ENCODE results near the gene COL2A1. TPM values are rescaled to one million over a fixed set of nuclear protein-coding genes. Genes with fewer than 3 reads are reported as not detected.

The COL2A1 gene
- total and polyA plus RNA-seq, 2 donors (not counting 3 experiments of a cell fraction or from before 2014, with no cell fraction given) = not detected

DNA sequence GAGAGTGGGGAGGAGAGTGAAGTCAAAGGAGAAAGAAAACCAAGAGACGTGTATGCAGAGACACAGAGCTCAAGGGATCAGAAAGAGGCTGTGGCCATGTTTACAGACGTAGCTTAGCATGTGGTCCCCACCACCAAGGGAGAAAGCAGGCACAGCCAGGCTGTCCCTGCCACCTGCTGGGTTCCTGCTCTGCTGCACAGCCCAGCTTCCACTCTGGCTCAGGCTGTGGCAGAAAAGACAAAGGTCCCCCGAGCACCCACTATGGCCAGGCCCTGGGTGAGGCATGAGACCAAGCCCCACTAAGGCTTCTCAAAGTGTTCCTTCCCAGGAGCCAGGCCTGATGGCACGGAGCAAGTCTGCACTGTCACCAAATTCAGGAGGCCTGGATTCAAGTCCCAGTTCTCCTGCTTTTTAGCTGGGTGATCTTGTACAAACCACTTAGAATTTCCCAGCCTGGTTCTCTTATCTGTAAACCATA, 25.9 kb upstream of the COL2A1 start:
- H3K9me3 ChIP-seq (replicated peaks; ENCODE audit: control insufficient read depth, insufficient read depth, low read length) = no peaks in the 10 kb centered on the region
- no TSS peak for BruUV-seq (replicated peaks)
- H3K27me3 ChIP-seq (ENCODE audit: control insufficient read depth in 2 of 2, insufficient read depth in 2 of 2, low read length in 2 of 2) = peaks cover 3 to 9% of the 10 kb centered on the region in 2 experiments
- H3K79me2 ChIP-seq (ENCODE audit: control insufficient read depth, insufficient read depth, low read length) = no peaks in the 10 kb centered on the region
- H3K9ac ChIP-seq (replicated peaks; ENCODE audit: extremely low read depth, insufficient read depth, low read length) = no peak overlapping the region
- no peak overlapping the region for H3K27ac ChIP-seq (ENCODE audit: insufficient read depth, low read depth, low read length)
- H3K4me3 ChIP-seq (replicated peaks in 1 of 3; ENCODE audit: insufficient read depth in 1 of 3, low read depth in 1 of 3, low read length in 3 of 3) = no peak overlapping the region
- dilution Hi-C loops (cut with MboI; ENCODE audit: extremely low pct_ligation_motif_present, low sequenced_read_pairs) (no loop called here), intact Hi-C loops (cut with micrococcal nuclease) (no loop called here)
- no peaks in the 10 kb centered on the region for H4K20me1 ChIP-seq (replicated peaks; ENCODE audit: control insufficient read depth, extremely low read depth, insufficient read depth, low read length)
- CTCF ChIA-PET = no interaction called here
- TF ChIP-seq POLR2AphosphoS5 (IDR thresholded peaks at IDR 0.05; ENCODE audit: insufficient read depth, low read depth, low read length) = no peak
- TF ChIP-seq, protein P1, sequence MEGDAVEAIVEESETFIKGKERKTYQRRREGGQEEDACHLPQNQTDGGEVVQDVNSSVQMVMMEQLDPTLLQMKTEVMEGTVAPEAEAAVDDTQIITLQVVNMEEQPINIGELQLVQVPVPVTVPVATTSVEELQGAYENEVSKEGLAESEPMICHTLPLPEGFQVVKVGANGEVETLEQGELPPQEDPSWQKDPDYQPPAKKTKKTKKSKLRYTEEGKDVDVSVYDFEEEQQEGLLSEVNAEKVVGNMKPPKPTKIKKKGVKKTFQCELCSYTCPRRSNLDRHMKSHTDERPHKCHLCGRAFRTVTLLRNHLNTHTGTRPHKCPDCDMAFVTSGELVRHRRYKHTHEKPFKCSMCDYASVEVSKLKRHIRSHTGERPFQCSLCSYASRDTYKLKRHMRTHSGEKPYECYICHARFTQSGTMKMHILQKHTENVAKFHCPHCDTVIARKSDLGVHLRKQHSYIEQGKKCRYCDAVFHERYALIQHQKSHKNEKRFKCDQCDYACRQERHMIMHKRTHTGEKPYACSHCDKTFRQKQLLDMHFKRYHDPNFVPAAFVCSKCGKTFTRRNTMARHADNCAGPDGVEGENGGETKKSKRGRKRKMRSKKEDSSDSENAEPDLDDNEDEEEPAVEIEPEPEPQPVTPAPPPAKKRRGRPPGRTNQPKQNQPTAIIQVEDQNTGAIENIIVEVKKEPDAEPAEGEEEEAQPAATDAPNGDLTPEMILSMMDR (IDR thresholded peaks at IDR 0.05; ENCODE audit: extremely low read depth in 1 of 2, insufficient read depth in 1 of 2, low read depth in 1 of 2, low read length in 2 of 2) = no peak
- TF ChIP-seq GATA2 (IDR thresholded peaks at IDR 0.05; ENCODE audit: insufficient read depth, insufficient read length, low read depth, low read length) = no peak
- TF ChIP-seq MYC (IDR thresholded peaks at IDR 0.05; ENCODE audit: low read depth, low read length) = no peak
- TF ChIP-seq, protein P2, sequence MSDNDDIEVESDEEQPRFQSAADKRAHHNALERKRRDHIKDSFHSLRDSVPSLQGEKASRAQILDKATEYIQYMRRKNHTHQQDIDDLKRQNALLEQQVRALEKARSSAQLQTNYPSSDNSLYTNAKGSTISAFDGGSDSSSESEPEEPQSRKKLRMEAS (IDR thresholded peaks at IDR 0.05; ENCODE audit: insufficient read depth, insufficient read length) = no peak
- no peak for TF ChIP-seq JUN (IDR thresholded peaks at IDR 0.05; ENCODE audit: borderline replicate concordance, insufficient read depth, insufficient read length, low read depth)
- TF ChIP-seq EZH2 (IDR thresholded peaks at IDR 0.05; ENCODE audit: borderline replicate concordance, low read depth, low read length, severe bottlenecking) = no peak
- TF ChIP-seq FOS (IDR thresholded peaks at IDR 0.05; ENCODE audit: borderline replicate concordance, insufficient read depth, low read length) = no peak
- no peak for TF ChIP-seq POLR2A (IDR thresholded peaks at IDR 0.05; ENCODE audit: low read depth, low read length)
- no peak overlapping the region for H2AFZ ChIP-seq (ENCODE audit: low read depth, low read length)
- H3K4me2 ChIP-seq (ENCODE audit: insufficient read depth, low read length) = no peak overlapping the region
- FAIRE-seq (no peak), DNase-seq (ENCODE audit: low read depth, low spot score) (no peak)
- no peaks in the 10 kb centered on the region for H3K36me3 ChIP-seq (ENCODE audit: control insufficient read depth in 2 of 2, extremely low read depth in 1 of 2, insufficient read depth in 2 of 2, low read length in 2 of 2)
- no peaks in the 10 kb centered on the region for H3K9me1 ChIP-seq (replicated peaks; ENCODE audit: control insufficient read depth, extremely low read depth, insufficient read depth, low read length)
- POLR2A ChIA-PET = no interaction called here
- H3K4me1 ChIP-seq (ENCODE audit: control insufficient read depth, extremely low read depth, insufficient read depth, low read length) = no peaks in the 10 kb centered on the region

Data from endothelial cell of umbilical vein (primary cell).